ENCODE results near the gene JADE3.

JADE3 gene

DNA sequence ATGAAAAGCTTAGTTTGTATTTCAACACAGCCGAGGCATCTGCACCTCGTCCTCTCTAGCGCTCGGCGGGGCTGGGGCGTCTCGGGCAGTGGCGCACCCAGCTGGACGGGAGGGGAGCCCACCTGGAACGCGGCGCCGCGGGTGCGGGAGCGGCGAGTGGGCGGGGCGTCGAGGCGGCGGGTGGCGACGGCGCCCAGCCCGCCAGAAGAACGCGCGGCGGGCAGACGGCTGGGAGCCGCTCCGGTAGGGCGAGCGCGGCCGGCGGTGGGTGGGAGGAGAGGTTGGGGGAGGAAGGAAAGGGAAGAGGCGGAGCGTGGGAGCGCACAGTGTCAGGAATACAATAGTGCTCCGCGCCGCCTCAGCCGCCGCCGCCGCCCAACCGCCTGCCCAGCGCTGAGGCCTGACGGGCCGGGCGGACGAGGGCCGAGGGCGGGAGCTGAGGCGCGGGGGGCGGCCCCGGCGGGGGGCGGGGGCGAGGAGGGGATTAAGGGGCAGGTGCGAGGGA lies at the start of gene JADE3:
Gene JADE3, plus strand, starts transcription at position 324 of the 505 bp plus-strand sequence. CDS start 72,474 bp downstream, outside the sequence.
- no peak for DNase-seq

DNA sequence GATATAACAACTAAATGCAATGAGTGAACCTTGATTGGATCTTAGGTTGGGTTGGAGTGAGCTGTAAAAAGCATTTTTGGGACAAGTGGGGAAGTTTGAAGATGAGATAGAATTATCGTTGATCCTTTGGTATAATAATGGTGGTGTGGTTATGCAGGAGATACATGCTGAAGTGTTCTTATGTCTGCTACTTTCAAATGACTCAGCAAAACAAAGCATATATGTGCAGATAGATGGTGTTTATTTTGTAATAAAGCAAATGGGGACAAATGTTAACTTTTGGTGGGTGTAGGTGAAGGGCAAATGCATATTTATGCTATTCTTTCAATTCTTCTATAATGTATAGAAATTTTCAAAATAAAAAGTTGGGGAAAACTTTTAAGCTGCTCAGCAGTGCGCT lies 49.1 kb upstream of the JADE3 start:
- no peak for DNase-seq

DNA sequence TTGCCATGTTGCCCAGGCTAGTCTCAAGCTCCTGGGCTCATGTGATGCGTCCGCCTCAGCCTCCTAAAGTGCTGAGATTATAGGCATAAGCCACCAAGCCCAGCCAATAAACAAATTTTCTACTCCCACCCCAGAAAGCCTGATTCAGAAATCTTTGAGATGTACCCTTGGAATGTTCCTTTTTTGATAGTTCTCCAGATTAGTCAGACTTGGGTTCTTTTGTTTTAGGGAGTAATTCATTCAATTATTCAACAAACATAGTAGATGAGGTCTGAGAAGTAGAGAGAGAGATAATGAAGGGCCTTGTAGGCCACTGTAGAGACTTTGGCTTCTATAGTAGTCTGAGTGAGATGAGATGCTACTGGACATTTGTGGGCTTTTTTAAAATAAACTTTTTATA lies 47.6 kb upstream of the JADE3 start:
- DNase-seq: no peak

DNA sequence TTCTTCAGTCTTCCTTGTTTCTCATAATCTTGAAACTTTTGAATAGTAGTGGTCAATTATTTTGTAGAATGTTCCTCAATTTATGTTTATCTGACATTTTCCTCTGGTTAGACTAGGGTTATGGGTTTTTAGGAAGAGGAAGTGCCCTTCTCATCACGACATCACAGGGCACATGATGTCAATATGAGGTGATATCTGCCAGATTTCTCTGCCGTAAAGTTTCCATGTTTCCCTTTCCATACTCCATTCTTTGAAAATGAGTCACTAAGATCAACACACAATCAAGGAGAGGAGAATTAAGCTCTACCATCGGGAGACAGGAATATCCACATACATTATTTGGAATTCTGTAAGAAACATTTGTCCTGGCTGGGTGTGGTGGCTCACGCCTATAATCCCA lies 46.9 kb upstream of the JADE3 start:
- DNase-seq: no peak

DNA sequence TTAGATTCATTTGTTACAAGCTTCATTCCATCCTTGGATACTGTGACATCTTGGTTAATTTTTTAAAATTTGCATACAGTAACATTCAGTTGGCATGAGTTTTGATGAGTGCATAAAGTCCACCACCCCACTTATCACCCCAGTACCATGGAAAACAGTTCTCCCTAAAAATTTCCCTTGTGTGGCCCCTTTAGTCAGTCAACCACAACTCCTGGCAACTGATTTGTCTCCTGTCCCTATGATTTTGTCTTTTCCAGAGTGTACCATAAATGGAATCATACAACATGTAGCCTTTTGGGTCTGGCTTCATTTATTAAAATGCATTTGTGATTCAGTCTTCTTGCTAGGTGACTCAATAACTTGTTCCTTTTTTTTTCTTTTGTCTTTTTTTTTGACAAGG lies 45.5 kb upstream of the JADE3 start:
- DNase-seq: no peak

DNA sequence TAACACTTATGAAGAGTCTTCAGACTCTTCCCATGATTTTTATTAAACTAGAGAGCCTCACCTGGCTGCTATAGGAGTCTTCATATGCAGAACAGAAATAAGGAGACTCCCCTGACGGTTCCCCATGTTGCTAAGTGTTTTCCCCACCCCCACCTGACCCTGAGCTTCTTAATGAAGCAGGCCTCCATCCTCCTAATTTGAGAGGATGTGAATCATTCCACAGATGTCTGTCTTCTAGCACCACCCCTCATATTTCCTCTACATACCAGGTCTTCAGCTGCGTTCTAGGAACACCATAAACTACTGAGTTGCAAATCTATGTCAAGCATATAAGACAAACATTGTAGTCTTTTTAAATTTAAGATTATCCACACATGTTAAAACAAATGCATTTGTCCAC lies 38.5 kb upstream of the JADE3 start:
- no peak for DNase-seq

DNA sequence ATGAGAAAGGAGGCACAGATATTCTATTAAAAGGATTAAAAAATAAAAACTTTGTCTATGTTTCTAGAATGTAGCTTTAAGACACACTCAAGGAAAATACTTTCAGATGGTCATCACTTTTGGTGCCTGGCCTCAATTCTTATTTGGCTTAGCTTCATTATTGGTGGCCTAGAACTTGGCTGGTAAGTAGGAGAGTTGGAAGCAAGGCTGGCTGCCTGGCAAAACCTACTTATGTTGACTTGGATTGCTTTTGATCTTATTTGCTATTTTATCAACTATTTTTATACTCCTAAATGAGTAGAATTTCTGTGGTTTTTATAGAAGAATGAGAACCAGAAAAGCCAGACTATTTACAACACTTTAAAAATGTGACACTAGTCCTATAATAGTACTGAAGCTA lies 35.3 kb upstream of the JADE3 start:
- DNase-seq: no peak

DNA sequence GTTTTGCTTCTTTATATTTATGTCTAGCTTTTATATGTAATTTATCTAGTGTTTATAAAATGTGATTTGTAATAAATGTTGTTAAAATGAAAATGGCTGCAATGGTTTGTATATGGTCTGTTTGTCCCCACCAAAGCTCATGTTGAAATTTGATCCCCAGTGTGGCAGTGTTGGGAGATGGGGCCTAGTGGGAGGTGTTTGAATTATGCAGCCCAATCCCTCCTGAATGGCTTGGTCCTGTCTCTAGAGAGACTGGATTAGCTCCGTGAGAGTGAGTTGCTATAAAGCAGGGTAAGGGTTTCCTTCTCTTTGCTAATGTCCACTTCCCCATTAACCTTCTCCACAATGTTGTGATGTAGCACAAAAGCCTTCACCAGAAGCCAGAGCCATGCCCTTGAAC lies 30.0 kb upstream of the JADE3 start:
- no peak for DNase-seq

DNA sequence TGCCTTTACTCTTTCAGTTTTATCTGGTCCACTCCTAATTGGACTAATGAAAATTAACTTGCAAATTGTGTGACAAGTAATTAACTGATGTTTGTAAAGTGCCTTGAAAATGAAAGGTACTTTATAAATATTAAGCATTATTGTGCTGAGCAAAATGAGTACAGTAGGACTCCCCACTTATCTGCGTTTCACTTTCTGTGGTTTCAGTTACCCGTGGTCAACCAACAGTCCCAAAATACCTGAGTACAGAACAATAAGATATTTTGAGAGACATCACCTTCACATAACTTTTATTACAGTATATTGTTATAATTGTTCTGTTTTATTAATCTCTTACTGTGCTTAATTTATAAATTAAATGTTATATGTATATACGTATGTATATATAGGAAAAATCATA lies 27.4 kb upstream of the JADE3 start:
- DNase-seq: no peak

DNA sequence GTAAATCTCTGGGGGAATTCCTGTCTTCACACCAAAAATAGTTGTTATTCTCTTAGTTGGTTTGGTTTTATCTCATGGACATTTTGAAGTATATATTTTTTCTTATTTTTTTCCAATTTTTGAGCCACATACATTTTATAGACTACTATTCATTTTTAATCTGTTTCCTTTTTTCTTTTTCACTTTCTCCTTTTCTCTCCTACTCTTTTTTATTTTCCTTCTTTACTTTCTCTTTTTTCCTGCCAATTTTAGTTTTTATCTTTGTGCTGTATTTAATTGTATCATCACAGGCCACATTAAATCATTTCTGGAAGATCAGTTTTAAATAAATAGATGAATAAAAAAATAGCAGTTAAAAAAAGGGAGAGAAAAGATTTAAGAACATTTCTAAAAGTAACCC lies 14.0 kb upstream of the JADE3 start:
- DNase-seq: no peak

DNA sequence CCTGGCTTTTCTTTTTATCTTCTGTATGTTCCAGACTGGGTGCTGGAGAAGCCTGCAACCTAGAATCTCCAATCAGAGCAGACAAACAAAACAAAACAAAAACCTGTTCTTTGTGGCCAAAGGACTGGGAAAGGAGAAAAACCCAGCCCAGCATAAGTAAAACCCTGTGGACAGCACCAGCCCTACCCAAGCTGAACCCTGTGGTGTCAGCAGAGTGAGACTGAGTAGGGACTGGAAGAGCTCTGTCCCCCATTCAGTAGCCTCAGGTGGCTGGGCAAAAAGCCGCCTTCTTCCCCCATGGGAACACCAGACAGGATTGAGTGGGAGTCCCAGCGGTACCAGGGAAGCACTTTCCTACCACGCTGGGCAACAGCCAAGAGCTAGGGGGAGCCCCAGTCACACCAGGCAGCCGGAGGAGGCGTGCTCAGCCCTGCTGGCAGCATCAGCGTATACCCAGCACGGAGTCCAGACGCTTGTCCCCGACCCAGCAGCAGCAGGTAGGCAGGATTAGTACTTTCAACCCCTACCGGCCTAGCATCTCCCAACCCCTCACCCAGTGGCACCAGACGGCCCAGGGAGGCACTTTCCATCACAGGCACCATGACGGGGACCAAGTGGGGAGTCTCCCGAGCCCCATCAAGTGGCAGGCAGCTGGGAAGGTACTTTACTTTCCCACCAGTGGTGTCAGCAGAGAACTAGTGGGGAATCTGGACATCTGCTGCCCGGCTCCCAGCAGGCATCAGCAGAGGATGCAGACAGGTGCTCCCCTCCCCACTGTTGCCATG lies 8.6 kb upstream of the JADE3 start:
- peak in 1 of 2 donors; percentile 44 for DNase-seq

DNA sequence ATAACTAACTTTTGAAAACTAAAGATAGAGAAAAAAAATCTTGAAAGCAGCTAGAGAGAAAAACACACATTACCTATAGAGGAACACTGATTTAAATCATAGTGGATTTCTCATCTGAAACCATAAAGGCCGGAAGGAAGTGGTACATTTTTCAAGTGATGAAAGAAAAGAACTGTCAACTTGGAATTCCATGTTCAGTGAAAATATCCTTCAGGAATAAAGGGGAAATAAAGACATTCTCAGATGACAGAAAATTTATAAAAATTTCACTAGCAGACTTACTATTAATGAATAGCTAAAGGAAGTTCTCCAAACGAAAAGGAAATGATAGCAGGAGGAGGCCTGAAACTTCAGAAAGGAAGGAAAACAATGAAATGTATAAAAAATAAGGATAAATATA lies 7.6 kb upstream of the JADE3 start:
- no peak for DNase-seq

DNA sequence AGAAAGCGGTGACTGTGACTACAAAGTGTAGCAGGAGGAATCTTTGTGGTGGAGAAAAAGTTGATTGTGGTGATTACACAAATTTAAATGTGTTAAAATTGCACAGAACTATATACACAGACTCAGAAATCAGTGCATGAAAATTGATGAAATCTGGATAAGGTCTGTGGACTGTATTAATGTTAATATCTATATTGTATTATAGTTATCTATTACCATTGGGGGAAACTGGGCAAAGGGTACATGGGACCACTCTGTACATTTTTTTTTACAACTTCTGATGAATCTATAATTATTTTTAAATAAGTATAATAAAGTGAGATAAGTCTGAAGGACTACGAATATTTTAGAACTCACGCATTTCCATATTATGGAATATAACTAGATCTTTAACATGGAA lies 1.8 kb upstream of the JADE3 start:
- DNase-seq: no peak

DNA sequence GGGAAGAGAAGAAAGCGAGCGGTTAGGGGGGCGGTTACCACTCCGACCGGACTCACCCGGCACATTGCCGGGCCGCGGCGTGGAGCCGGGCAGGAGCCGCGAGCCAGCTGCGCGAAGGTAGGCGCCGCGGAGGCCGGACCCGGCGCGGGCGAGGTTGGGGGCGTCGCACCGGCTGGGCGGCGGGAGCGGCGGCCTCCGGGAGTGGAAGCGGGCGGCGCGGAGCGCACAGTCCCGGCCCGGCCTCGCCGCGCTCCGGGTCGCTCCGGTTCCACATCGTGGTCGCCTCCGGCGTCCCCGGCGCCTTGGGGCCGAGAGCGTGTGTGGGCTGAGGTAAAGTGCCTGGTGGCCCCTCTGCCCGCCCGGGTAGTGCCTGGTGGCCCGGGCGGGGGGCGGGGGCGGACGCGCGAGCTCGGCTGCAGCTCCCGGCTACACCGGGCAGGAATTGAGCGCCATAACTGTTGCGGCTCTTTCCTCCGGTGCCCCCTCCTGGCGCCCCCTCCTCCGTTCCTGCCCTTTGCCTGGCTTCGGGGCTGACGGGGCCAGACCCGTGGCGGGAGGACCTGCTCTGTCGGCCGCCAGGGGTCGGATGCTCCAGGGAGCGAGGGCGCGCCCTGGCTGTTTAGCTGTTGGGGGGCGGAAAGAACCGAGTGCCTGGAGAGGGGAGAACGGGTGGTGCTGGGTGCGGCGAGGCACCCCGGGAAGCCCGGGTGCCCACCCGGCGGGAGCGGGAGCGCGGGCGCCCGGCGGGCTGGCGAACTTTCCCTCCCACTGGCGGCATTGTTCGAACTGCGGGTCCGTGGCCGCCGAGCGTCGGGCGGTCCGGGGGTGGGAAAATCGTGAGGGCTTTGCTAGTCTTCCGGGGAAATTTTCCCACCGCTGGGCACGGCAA lies 626 bp downstream of the JADE3 start:
- no peak for DNase-seq

DNA sequence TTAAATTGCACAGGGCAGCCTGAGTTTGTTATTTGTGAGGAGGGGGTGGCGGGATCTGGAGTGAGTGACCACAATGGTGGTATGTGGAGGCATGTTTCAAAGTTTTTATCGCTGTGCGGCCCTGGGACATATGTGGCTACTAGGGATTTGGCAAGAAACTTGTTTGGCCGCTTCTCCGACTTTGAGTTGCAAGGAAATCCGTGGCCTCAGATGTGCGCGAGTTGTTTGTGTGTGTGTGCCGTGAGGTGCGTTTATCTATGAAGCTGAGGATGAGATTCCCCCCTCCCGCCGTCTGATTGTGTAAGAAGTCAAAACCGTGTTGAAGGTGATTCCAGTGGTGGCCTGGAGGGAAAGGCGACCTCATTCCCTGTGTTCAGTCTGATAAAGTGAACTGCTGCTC lies 1.4 kb downstream of the JADE3 start:
- no peak for DNase-seq

DNA sequence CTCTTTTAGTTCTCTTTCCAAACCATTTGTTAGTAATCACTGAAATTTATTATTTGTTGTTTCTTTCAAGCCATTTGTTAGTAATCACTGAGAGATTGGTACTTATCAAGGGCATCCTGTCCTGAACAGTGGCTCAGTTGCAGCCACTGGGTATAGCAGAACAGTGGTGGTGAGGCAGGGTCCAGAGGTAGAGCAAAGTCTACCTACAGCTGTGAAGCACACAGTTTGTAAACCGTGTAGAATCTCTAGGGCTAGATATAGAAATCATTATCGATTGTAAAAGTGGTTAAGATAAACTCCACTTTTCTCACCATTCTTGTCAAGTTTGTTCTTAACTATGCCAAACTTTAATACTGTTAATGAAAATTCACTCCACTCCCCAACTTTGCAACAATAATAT lies 4.1 kb downstream of the JADE3 start:
- DNase-seq: no peak

DNA sequence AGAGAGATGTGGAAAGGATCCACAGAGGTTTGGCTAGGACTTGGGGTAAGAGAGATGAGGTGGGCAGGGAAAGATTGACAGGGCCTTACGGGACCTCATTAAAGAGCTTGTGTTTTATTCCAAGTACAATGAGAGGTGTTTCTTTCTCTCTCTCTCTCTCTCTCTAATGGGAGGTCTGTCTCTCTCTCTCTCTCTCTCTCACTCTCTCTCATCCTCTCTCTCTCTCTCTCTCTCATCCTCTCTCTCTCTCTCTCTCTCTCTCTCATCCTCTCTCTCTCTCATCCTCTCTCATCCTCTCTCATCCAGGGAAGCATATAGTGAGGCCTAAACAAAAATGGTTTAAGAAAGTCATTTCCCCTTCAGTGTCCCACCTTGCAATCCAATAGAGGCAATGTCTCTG lies 5.4 kb downstream of the JADE3 start:
- DNase-seq: no peak

DNA sequence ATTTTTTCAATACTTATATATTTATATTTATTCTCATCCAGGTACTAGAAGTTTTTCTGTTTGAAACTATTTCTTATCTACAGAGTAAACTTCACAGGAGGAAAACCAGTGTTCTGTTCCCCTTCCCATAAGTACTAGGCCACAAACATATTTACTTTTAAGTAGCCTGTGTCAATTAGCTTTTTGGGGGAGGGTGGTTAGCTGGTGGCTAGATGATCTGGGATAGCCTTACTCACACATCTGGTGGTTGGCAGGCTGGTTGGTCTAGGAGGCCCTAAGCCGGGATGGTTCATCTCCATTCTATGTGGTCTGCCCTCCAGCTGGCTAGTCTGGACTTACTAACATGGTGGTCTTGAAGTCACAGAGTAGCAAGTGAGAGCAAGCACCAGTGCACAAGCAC lies 6.2 kb downstream of the JADE3 start:
- no peak for DNase-seq

DNA sequence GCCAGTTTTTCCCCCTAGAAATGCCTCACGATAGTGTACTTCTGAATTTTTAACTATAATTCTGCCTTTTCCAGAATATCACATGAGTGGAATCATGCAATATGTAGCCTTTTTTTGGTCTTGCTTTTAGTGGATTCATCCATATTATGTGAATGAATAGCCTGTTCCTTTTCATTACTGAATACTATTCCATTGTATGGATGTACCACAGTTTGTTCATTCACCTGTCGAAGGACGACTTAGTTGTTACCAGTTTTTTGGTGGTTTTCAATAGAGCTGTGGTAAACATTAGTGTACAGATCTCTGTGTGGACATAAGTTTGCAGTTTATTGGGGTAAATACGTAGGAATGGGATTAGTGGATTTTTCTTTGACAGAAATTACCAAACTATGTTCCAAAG lies 8.0 kb downstream of the JADE3 start:
- no peak for DNase-seq

DNA sequence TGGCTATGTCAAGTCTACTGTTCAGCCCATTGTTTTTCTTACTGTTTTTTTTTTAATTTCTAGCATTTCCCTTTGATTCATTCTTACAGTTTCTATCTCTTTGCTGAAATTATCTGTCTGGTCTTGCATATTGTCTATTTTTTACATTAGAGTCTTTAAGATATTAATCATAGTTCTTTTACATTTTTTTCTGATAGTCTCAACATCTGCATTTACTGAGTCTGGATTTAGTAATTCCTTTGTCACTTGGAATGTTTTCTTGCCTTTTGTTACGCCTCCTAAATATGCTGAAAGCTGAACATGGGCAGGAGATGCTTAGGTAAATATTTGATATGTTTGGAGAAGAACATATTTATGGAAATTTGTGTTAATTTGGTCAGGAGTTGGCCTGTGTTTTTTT lies 10.4 kb downstream of the JADE3 start:
- DNase-seq: no peak

DNA sequence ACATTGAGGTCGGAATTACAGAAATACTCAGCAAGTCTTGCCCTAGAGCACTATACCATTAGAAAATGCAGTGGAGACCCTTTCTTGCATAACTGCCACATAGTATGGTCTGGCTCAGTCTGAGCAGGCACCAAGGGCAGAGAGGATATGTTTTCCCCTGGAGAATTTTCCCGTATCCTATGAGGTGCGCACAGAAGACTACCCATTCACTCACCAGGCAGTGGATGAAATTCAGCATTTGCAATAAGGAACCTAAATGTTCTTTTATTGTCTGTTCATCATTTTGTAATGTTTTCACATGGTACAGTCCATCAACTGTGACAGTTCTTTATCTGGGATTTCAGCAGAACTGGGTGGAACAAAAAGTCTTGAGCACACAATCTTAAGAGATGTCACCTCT lies 15.5 kb downstream of the JADE3 start:
- DNase-seq: no peak

DNA sequence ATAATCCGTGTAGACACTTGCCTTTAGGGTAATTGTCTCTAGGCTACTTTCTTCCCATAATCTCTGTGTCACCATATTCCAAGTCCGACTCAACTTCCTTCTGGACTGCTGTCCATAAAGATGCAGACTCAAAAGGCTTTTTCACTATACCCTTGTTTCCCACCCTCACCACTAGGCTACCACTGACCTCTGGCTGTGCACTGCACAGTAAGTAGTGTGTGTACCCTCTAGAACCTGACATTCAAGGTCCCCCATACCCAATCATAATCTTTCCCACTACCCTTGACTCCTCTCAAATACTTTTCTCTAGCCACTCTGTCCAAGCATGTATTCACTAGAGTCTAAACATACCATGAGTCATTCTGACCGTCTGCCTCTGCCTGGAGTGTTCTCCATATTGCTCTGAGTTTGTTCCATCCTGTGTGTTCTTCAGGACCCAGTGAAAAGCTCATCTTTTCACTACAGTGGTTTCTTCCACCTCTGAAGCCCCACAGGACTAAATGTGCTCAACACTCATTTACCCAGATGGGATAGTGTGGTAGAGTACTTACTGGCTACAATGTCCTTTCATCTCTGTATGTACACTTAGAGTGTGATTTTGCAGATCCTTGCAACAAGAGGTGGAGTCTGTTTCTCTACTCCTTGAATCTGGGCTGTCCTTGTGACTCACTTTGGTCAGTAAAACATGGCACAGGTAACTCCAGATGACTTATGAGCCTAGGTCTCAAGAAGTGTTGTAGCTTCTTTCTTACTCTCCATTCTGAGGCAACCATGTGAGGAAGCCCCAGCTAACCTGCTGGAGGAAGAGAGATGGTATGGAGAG lies 17.4 kb downstream of the JADE3 start:
- no peak for DNase-seq

DNA sequence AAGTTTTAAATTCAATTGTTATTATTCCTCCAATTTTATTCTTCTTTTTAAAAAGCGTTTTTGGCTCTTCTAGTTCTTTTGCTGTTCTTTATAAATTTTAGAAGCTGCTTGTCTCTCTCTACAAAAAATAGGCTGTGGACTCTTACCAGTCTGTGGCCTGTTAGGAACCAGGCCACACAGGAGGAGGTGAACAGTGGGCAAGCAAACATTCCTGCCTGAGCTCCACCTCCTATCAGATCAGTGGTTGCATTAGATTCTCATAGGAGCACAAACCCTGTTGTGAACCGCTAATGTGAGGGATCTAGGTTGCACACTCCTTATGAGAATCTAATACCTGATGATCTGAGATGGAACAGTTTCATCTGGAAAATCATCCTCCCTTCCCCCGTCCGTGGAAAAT lies 23.1 kb downstream of the JADE3 start:
- no peak for DNase-seq

Data from stimulated activated CD4-positive, alpha-beta T cell treated with anti-CD3 and anti-CD28 coated beads, Interleukin-2, amount 100 ng/mL, for 48 hours (primary cell).